Pancreas (tissue), 10 donors: Measurements from ENCODE around the gene FGFBP2. TPM values are rescaled to one million over a fixed set of nuclear protein-coding genes. Genes with fewer than 3 reads are reported as not detected.
A peak's percentile ranks its signal among the peaks of the same experiment; 100 is the strongest.

Experiments
- ATAC-seq, 4 donors: fragments of 200-7000 bp; cut with Tn5 transposase; one replicate each; pipeline versions ENCODE4 v1.8.0 to v1.9.1; 2020; ENCODE audit warnings: mild to moderate bottlenecking in 4 of 4, moderate library complexity in 4 of 4
- DNase-seq, 6 donors: peaks; one replicate each; pipeline ENCODE4 v3.0.0-alpha.2; 2020
- FAIRE-seq: peaks from 2 replicates; lab custom pipeline; 2012; peaks lifted over from hg19 to GRCh38; lab: Jason Lieb, UNC
- H3K27ac ChIP-seq, 4 donors: fragments of 200-600 bp; sonication (generic); 1 replicate in 3 of 4; 2 replicates in 1 of 4; pipeline versions ENCODE4 v1.5.0 to v1.8.0; 2020
- H3K27me3 ChIP-seq, 4 donors: fragments of 200-600 bp; one replicate each; pipeline ENCODE4 v1.8.0; 2021
- H3K36me3 ChIP-seq, 3 donors: fragments of 200-600 bp; sonication (generic) in 1 of 3; one replicate each; pipeline versions ENCODE4 v1.5.0 to v1.8.0; 2020 to 2021
- H3K4me1 ChIP-seq, 3 donors: fragments of 200-600 bp; one replicate each; pipeline ENCODE4 v1.8.0; 2021
- H3K4me3 ChIP-seq, 4 donors: fragments of 200-600 bp; sonication (generic) in 2 of 4; one replicate each; pipeline versions ENCODE4 v1.5.0 to v1.8.0; 2020 to 2021
- H3K9me3 ChIP-seq, 4 donors: fragments of 200-600 bp; one replicate each; pipeline ENCODE4 v1.8.0; 2021
- CTCF ChIP-seq, 4 donors: fragments of 200-600 bp; sonication (generic) in 3 of 4; IDR thresholded peaks; one replicate each; pipeline versions ENCODE4 v1.5.0 to v1.8.0; 2021; ENCODE audit warnings: antibody characterized with exemption in 4 of 4
- WGBS, 2 donors: extraction: QIAGEN DNeasy Blood & Tissue Kit; methylation state at CpG; one replicate each; pipeline ENCODE4 v1.1.7; 2013; 5-methylcytosine and 5-hydroxymethylcytosine counted together
- intact Hi-C, 3 donors: fragments of 100-400 bp; cut with DNase I; formaldehyde crosslinking; loops; one replicate each; pipeline versions ENCODE4 v1.11.1 to v1.14.2; 2022
- polyA plus RNA-seq, 2 donors: library from polyadenylated mRNA; stranded (reverse); fragments of 200-250 nt; gene quantifications; one replicate each; pipeline ENCODE4 v1.2.3, GENCODE V29; 2013
- total RNA-seq, 6 donors: library from RNA; stranded (reverse); fragmentation: NEBNext Ultra II Directional in 4 of 6; extraction: Animal tissue kit (Norgen Biotek cat#: 25700) in 4 of 6; gene quantifications; one replicate each; pipeline versions ENCODE4 v1.2.1 to v1.2.4, GENCODE V29; 2021 to 2023
- donor health status: healthy with polysubstance abuse.
- donor health status: DM: no; HTN: no; CAD: no; lungs with moderate emphysema.
- donor health status: DM: no; HTN: no; CAD: no.
- donor health status: control.
- donor health status: control.
- donor health status: Bipolar disorder and iron deficiency.
- donor health status: DM: yes; HTN: yes; CAD: no.
- donor health status: DM: no; HTN: no; CAD: no.
- donor health status: DM: no; HTN: no; CAD: no.
- donor health status: DM: yes; HTN: yes; CAD: no.

Gene FGFBP2
- total and polyA plus RNA-seq, 8 donors, result 0.13 to 0.92 (median 0.34) TPM; not detected in 5

- Histone ChIP-seq H3K4me3 (no peak overlapping the region), H3K36me3 (no peaks in the 10 kb centered on the region), H3K9me3 (no peaks in the 10 kb centered on the region), H3K27ac (no peak overlapping the region), H3K27me3 (no peaks in the 10 kb centered on the region), H3K4me1 (no peaks in the 10 kb centered on the region)
- DNase-seq, result peak in 5 of 6 donors; percentile 55 to 81 (median 69)
- peak; percentile 79 to 99 (median 94) for ATAC-seq
- peak; percentile 58 to 77 (median 74) for TF ChIP-seq CTCF (IDR thresholded peaks at IDR 0.05)
- intact Hi-C loops, result loop anchor here in 2 of 3 donors (5.0 to 10.0 kb wide), 2 partner anchors 72 to 74 kb away; no protein-coding TSS in a partner anchor
- FAIRE-seq, result no peak
- 40 to 58% methylated on average over 9 of the region's 9 CpGs for WGBS, 2 donors
Measured at GRCh38 chr4:15956179-15956850, 6.7 kb downstream of the FGFBP2 start.

GRCh38 chr4:15955670-15956069, 7.3 kb downstream of the FGFBP2 start:
- no peak for TF ChIP-seq CTCF (IDR thresholded peaks at IDR 0.05)
- DNase-seq, result no peak
- no peaks in the 10 kb centered on the region for H3K4me1 ChIP-seq
- no peaks in the 10 kb centered on the region for H3K27me3 ChIP-seq
- H3K4me3 ChIP-seq, result no peak overlapping the region
- intact Hi-C loops, result loop anchor here in 2 of 3 donors (5.0 to 10.0 kb wide), 2 partner anchors 71 to 73 kb away; no protein-coding TSS in a partner anchor
- H3K36me3 ChIP-seq, result no peaks in the 10 kb centered on the region
- no peaks in the 10 kb centered on the region for H3K9me3 ChIP-seq
- H3K27ac ChIP-seq, result no peak overlapping the region
- peak in 1 of 4 donors; percentile 19 for ATAC-seq
- no peak for FAIRE-seq
- 64 to 87% methylated on average over 3 of the region's 3 CpGs for WGBS, 2 donors

GRCh38 chr4:15953625-15954024, 9.3 kb downstream of the FGFBP2 start:
- H3K36me3 ChIP-seq, result no peaks in the 10 kb centered on the region
- FAIRE-seq, result no peak
- no peak for DNase-seq
- no peak for TF ChIP-seq CTCF (IDR thresholded peaks at IDR 0.05)
- H3K9me3 ChIP-seq, result no peaks in the 10 kb centered on the region
- 70 to 76% methylated on average over 5 of the region's 5 CpGs for WGBS, 2 donors
- no peak for ATAC-seq
- no peaks in the 10 kb centered on the region for H3K27me3 ChIP-seq
- intact Hi-C loops, result loop anchor here in 1 of 3 donors (10.0 kb wide), 1 partner anchor 69 kb away; no protein-coding TSS in a partner anchor
- no peak overlapping the region for H3K27ac ChIP-seq
- no peak overlapping the region for H3K4me3 ChIP-seq
- no peaks in the 10 kb centered on the region for H3K4me1 ChIP-seq

GRCh38 chr4:15951781-15952180, 11.2 kb downstream of the FGFBP2 start:
- no peak for DNase-seq
- ATAC-seq, result no peak
- Histone ChIP-seq H3K27ac (no peak overlapping the region), H3K27me3 (no peaks in the 10 kb centered on the region), H3K4me1 (no peaks in the 10 kb centered on the region), H3K4me3 (no peak overlapping the region), H3K36me3 (no peaks in the 10 kb centered on the region), H3K9me3 (no peaks in the 10 kb centered on the region)
- TF ChIP-seq CTCF (IDR thresholded peaks at IDR 0.05), result no peak
- intact Hi-C loops, result loop anchor here in 1 of 3 donors (10.0 kb wide), 1 partner anchor 67 kb away; no protein-coding TSS in a partner anchor
- FAIRE-seq, result no peak

- Histone ChIP-seq H3K36me3 (no peaks in the 10 kb centered on the region), H3K4me1 (no peaks in the 10 kb centered on the region), H3K27ac (no peak overlapping the region), H3K9me3 (no peaks in the 10 kb centered on the region), H3K27me3 (no peaks in the 10 kb centered on the region), H3K4me3 (no peak overlapping the region)
- WGBS, 2 donors, result 68 to 79% methylated on average over 9 of the region's 9 CpGs
- ATAC-seq (no peak), FAIRE-seq (no peak), DNase-seq (no peak)
- intact Hi-C loops, result no loop called here
- no peak for TF ChIP-seq CTCF (IDR thresholded peaks at IDR 0.05)
Measured at GRCh38 chr4:15948826-15949225, 14.1 kb downstream of the FGFBP2 start.
